Kidney tubule cell (primary cell): Measurements from ENCODE around the gene TYSND1.
"Not testable (repeated sequence)": the region's sequence is repeated elsewhere in the genome, so short reads cannot be mapped to it uniquely, and the experiment has no call there.

Source experiments
- DNase-seq: peaks from one replicate; pipeline ENCODE4 v3.0.0-alpha.2; 2018; ENCODE audit warnings: low spot score

TYSND1 gene

DNA sequence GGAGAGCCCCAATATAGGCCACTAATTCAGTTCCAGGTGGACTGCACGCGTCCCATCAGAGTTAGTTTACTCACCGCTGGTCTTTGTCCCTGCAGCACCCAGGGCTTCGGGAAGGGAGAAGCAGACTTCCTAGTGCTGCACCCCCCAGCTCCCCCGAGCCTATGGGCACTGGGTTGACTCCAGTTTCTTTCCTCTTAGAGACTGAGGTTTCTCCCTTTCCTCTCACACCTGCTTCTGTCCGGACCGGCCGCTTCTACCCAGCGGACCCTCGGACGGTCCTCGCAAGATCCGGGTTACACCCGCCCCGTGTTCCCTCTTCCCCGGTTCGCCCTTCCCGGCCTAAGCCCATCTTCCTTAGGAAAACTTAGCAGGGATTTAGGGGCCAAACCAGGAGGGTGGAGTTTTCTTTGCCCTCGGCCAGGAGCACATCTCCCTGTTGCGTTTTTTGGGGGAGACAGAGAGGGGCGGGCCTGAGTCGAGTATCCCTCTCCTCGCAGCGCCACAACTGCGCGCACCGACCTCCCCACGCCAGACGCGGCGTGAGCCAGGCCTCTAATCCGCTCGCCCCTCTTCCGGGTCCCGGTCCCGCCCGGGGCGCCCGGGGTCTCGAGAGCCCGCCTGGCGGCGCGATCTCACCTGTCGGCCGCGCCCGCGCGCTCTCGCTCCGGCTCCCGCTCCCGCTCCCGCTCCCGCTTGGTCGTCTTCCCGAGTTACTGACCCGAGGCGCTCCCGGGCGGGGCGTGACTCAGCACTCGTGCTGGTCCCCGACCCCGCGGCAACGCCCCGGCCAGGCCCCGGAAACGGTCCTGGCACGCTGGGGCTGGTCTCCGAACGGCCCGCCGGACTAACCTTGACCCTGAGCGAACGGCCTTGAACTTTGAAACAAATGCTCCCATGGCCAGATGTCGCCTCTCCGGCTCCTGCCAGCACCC is 14.1 kb downstream of the TYSND1 start, which contains the start of gene AIFM2:
Gene AIFM2, minus strand, starts transcription at position 728 of the 932 bp plus-strand sequence. CDS start 8,741 bp downstream, outside the sequence.
- DNase-seq: peak; percentile 81

- no peak for DNase-seq
Observed at GRCh38 chr10:70131560-70131937, 15.0 kb downstream of the TYSND1 start.

DNA sequence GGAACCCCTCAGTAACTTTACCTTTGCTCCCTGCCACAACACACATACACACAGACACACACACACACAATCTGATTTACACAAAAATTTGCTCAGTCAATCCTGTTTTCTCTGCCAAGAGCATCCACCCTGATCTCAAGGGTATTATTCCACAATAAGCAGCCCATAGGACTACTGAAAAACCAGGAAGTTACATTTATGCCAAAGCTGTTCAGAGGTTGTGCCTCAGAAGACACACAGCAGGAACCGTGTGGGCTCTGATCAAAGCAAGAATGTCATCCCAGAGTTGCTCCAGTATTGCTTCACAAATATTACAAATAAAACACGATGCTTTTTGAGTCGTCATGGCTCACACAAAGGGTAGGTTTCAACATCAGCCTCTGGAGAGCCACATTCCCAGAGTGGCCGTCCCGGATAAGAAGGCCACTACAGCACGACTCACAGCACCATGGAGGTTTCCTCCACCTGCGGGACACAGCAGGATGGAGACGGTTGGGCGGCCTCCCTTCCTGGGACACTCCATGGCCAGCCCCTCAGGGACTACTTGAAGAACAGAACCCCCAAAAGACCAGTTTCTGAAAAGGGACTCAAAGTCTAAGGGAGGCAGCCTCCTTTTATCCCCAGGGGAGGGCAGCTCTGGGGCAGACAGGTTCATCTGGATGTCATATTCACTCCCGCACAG is 15.5 kb downstream of the TYSND1 start:
- peak; percentile 69 for DNase-seq

- no peak for DNase-seq
Observed at GRCh38 chr10:70126700-70127395, 19.7 kb downstream of the TYSND1 start.

DNA sequence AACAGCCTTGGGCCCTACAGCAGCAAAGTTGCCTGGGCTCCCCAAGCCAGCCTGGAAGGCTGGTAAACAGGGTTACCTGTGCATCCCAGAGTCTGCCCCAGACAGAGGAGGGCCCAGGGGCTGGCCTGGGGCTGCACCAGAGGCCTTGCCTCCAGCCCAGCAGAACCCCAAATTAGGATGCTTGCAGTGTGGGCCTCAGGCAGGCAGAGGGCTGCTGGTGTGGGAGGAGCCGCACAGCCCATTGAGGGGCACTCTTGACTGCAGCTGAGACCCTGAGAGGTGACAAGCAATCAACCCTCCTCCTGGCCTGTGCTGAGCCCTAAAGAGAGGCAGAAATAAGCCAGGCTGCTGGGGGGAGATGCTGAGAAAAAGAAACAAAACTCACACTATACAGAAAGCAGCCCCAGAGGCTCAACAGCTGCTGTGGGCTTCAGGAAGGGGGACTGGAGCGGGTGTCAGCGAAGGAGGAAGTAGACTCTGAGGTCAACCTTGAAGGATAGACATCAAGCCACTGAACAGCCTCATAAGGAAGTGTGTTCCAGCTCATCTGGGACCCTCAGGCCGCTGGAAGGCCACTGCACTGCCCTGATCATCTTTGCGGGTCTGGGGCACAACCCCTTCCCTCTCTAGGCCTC is 20.5 kb downstream of the TYSND1 start:
- no peak for DNase-seq

DNA sequence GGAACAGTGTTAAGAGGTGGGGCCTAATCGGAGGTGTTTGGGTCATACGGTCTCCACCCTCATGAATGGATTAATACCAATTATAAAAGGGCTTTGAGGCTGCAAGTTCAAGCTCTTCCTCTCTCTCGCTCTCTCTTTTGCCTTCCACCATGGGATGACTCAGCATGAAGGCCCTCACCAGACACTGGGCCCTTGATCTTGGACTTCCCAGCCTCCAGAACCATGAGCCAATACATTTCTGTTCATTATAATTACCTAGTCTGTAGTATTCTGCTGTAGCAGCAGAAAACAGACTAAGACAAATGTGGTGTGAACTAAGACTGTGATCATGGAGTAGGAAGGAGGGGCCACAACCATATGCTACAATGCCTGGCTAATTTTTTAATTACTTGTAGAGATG is 21.6 kb downstream of the TYSND1 start:
- no peak for DNase-seq

- DNase-seq: no peak
Observed at GRCh38 chr10:70124415-70124814, 22.1 kb downstream of the TYSND1 start.

DNA sequence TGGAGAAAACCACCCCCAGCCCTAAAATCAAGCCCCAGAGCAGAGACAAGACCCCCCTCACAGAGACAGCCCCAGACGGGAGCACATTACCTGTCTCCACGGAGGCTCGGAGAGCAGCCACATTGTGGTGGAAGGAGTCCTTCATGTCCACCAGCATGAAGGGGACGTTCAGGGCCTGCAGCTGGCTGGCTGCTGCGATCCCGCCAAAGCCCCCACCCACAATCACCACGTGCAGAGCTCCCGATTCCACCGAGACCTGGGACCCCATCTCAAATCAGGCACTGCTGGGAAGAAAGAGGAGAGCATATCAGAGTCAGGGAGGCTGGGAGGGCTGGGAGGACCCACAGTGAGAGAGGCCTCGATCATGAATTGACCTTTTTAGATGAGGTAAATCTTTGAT is 22.7 kb downstream of the TYSND1 start:
- no peak for DNase-seq

DNA sequence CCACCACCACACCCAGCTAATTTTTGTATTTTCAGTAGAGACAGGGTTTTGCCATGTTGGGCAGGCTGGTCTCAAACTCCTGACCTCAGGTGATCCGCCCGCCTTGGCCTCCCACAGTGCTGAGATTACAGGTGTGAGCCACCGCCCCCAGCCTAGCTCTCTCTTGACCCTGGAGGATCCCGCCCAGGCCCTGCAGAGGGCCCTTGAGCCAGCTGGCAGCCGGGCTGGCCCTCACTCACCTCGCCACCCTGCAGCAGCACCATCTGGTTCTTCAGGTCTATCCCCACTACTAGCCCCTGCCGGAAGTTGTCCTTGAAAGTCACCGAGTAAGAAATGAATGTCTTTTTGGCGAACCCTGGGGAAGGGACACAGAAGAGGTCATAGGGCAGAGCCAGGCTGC is 23.3 kb downstream of the TYSND1 start:
- DNase-seq: not testable (repeated sequence)

GRCh38 chr10:70122742-70123141 is 23.8 kb downstream of the TYSND1 start:
- no peak for DNase-seq

DNA sequence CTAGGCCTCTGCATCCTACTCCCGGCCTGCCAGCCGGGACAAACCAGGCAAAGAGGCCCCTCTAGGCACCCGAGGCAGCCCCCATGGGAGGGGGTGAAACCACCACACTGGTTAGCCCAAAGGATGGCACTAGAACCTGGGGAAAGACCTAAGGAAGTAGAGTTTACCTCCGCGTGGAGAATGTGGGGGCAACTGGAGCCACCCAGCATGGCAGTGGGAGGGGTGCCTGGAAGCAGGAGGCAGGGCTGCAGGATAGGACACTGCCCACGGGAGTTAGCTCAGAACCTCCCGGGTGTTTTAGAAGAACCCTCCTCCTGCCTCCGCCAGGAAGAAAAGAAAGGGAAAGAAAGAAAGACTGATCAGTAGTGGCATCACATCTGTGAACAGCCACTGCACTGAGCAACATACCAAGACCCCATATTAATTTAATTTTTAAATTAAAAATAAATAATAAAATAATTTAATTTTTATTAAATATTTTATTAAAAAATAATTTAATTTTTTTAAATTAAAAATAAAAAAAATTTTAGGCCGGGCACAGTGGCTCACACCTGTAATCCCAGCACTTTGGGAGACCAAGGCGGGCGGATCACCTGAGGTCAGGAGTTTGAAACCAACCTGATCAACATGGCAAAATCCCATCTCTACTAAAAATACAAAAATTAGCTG is 25.1 kb downstream of the TYSND1 start:
- no peak for DNase-seq

- no peak for DNase-seq
Observed at GRCh38 chr10:70120417-70120816, 26.1 kb downstream of the TYSND1 start.

DNA sequence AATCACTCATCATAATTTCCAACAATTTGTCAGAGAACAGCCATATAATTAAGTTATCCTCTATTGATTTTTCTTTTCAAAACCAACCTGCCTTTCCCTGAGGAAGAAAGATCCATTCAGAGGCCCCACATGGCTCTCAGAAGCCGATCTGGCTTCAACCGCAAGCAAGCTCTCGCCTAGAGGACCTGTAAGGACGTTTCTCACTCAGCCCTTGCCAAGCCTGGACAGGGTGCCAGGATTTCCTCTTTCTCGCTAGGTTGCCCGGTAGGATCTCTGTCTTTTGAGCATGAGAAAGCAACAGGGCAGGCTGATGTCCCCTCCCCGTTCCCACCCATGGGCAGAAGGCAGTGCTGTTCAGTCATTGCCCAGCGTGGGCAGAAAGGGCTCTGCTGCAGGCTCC is 26.9 kb downstream of the TYSND1 start:
- no peak for DNase-seq

DNA sequence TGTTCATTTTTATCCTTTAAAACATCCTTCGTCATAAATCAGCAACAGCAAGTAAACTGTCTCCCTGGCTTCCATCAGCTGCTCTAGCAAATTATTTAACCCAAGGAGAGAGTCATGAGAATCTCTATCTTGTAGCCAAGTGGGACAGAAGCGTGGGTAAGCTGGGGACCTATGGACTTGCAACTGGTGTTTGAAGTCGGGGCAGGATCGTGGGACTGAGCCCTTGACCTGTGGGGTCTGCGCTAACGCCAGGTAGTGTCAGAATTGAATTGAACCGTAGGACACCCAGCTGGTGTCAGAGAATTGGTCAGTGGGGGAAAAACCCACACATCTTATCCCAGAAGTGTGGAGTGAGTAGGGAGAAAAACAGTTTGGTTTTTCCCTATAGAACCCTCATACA is 27.3 kb downstream of the TYSND1 start:
- DNase-seq: no peak

DNA sequence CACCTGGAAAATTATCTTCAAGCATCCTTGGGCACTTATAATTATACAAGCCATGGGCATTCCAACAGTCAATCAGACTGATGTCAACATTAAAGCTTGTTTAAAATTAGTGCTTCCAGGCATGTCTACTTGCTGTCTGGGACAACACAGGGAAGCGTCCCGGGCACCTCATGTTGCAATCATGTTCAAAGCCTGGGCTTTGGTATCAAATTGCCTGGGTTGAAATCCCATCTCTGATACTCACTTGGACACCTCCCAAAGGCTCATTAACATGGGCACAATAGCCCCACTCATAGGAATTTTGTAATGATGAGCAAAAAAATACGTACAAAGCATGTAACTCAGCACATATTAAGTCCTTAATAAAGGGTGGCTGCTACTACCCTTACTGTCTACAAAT is 28.3 kb downstream of the TYSND1 start:
- DNase-seq: no peak

GRCh38 chr10:70117646-70118045 is 28.9 kb downstream of the TYSND1 start:
- no peak for DNase-seq

DNA sequence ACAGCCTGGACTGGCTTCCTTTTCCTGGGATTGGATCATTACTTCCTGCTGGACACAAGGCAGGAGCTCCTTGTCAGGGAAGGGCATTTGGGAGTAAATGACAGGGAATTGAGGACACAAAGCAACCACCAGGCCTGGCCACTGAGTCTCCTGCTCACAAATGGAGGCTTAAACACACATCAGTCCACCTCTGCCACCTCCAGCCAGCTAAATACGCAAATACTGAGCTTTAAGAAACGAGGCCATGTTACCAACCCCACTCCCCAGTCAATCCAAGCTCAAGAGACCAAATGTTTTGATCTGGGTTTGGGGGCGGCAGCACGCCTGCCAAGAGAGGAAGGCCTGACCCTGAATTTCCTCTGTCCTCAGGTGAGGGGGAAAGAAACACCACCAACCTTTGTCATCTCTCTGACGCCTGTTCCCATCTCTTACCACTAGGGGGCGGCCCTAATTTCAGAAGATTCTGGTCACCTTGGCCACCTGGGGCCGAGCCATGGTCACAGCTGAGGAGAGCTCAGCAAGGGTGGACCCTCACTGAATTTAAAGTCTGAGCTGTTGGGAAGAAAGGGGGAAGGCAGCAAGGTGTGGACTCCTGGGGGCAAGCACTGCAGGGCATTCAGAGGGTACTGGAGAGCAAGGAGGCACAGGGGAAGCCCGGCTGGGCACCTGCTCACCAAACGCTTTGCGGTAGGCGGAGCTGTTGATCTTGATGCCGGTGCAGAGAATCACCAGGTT is 30.4 kb downstream of the TYSND1 start:
- DNase-seq: peak; percentile 60

- DNase-seq: no peak
Observed at GRCh38 chr10:70114902-70115301, 31.6 kb downstream of the TYSND1 start.

DNA sequence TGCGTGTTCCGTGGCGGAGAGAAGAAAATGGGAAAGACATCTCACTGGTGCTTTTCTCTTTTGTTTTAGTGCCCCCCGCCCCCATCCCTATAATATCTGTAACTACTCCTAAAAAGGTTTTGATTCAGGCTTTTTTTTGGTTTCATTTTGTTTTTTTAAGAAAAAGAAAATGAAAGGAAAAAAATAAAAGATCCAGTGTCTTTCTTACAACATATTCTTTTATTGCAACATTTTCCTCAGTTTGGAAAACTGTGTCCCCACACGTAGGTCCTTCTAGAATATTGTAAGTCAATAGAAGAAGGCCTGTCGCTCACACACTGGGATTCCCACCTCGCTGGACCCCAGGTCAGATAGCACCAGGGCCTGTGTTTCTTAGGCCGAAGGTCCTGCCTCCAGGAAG is 34.4 kb downstream of the TYSND1 start:
- DNase-seq: no peak

- no peak for DNase-seq
Observed at GRCh38 chr10:70111496-70111895, 35.0 kb downstream of the TYSND1 start.
